NT2/D1 (cell line): ENCODE results near the gene MFSD6.

Source experiments
- SUZ12 ChIP-seq: IDR thresholded peaks from 2 replicates; pipeline ENCODE4 v1.6.1; 2011; ENCODE audit not compliant: insufficient read length, insufficient read depth; ENCODE audit errors: extremely low read depth
- YY1 ChIP-seq: IDR thresholded peaks from 2 replicates; pipeline ENCODE4 v1.6.1; 2011; ENCODE audit not compliant: insufficient read length, insufficient read depth
- ZNF274 ChIP-seq: IDR thresholded peaks from 2 replicates; pipeline ENCODE4 v1.6.1; 2011; ENCODE audit warnings: mild to moderate bottlenecking, low read depth, low read length

GRCh38 chr2:190506666-190507065 lies 98.5 kb downstream of the MFSD6 start:
- TF ChIP-seq YY1 (no peak), ZNF274 (no peak), SUZ12 (no peak)
